SU-DHL-6 (cell line): ENCODE measurements around the gene TMEM164.

Experiments used
- CTCF ChIP-seq: fragments of 200-600 bp; sonication (generic); IDR thresholded peaks from one replicate; pipeline ENCODE4 v1.5.1; 2017; ENCODE audit warnings: antibody characterized with exemption, mild to moderate bottlenecking, low read length, moderate library complexity; ENCODE audit not compliant: insufficient read depth, poor library complexity, severe bottlenecking
- EZH2phosphoT487 ChIP-seq: fragments of 200-600 bp; sonication (generic), shearing (Covaris generic); conservative IDR thresholded peaks from 2 replicates; pipeline ENCODE4 v1.6.1; 2018; ENCODE audit warnings: mild to moderate bottlenecking, antibody characterized with exemption, low read length, moderate library complexity, mixed read lengths

GRCh38 chrX:109990582-109991276 is 12.2 kb upstream of the TMEM164 start:
- TF ChIP-seq CTCF (no peak), EZH2phosphoT487 (no peak)
